KG1 (cell line): Measurements from ENCODE around the gene VPS13D.
"Not testable (repeated sequence)": the region's sequence is repeated elsewhere in the genome, so short reads cannot be mapped to it uniquely, and the experiment has no call there.

Source experiments
- DNase-seq: peaks from one replicate; lab custom pipeline; 2025; lab: John Stamatoyannopoulos, UW

The VPS13D gene

DNA sequence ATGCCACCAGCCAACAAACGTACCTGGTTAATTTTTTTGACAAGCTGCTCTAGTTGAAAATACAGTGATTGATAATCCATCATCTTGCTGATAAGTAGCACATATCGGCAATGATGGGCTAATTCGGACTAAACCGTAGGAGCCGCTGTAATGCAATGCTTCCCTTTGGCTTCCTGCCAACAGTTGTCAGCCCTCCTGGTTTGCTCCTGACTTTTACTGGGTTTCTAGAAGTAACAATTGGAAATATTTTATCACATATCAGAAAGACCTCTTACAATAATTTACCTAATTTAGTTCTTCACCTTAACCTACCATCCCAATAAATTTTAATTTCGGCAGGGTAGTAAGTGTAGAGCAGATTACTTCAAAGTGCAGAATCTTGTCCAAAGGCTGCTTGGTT lies 239.7 kb downstream of the VPS13D start:
- DNase-seq: no peak

DNA sequence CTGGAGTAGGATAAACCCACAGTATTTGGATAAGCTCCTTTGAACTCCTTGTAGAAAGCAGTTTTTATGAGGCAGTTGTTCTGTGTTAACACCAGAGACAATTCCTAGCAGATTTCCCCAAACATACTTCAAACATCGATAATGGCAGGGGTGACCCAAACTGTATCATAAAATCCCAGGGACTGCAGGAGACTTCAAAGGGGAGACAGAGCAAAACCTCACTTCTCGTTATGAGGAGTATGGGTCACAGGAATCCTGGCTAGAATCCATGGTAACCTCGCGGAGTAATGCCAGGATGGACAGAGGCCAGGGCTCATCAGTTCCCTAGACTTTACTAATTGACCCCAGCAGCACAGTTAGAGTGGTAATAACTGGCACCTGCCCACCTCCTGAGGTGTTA lies 240.2 kb downstream of the VPS13D start:
- DNase-seq: no peak

- DNase-seq: not testable (repeated sequence)
These were observed 241.1 kb downstream of the VPS13D start for GRCh38 chr1:12470916-12471315.

DNA sequence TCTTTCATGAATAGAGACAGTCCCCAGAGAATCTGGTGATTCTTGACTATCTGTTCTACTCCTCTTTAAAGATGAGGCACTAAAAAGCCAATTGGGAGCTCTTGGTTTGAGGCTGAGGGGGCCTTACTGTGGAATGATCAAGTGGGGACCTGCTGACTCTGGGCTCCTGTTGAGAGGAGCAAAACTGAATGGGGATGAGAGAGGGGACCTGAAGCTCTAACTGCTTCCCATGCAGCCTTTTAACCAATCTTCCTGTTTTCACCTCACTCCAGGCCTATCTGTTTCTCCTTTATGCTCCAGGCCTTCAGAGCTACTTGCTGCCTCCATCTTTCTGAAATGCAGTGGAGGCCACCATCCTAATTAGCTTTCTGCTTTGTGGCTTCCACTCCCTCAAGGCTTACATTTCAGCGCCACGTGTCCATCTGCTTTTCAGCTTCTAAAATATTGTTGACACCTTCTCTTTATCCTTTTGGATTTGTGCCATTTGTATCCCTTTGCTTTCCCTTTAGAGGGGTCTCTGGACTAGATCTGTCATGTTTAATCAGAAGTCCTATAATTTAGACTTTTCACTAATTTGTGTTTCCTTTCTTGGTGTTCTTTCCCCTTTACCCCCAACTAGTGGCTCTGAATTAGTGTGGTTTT lies 242.4 kb downstream of the VPS13D start:
- no peak for DNase-seq

DNA sequence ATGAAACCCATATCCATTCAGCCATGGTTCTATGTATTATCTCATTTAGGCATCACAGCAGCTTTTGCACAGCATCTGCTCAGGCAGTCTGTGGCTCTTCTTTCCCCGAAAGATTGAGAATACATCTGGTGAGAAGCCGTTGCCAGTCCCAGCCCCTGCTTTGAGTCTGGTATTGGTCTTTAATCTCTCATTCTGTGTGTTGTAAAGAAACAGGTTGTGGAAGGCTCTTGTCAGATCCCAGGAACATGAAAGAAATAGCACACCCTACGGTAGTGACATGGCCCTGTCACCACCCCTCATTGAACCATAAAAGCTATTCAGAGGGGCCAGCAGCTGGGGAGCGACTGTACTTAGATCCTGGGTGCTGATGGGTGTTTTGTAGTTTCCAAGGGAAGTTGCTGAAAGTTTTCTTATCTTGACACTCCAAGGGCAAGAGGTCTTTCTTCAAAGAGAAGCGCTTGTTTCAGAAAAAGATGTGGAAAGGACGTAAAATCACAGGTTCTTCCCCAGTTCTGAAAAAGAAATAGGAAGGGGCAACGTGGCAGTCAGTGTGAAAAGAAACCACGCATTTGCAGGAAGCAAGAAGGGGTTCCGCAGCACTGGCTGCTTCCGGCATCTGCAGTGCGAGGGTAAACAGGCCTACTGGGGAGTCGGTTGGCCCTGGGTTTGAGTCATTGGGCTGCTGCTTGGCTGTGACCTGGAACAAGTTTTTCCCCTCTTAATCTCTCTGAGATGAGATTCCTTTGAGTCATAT lies 243.1 kb downstream of the VPS13D start:
- peak; percentile 82 for DNase-seq

DNA sequence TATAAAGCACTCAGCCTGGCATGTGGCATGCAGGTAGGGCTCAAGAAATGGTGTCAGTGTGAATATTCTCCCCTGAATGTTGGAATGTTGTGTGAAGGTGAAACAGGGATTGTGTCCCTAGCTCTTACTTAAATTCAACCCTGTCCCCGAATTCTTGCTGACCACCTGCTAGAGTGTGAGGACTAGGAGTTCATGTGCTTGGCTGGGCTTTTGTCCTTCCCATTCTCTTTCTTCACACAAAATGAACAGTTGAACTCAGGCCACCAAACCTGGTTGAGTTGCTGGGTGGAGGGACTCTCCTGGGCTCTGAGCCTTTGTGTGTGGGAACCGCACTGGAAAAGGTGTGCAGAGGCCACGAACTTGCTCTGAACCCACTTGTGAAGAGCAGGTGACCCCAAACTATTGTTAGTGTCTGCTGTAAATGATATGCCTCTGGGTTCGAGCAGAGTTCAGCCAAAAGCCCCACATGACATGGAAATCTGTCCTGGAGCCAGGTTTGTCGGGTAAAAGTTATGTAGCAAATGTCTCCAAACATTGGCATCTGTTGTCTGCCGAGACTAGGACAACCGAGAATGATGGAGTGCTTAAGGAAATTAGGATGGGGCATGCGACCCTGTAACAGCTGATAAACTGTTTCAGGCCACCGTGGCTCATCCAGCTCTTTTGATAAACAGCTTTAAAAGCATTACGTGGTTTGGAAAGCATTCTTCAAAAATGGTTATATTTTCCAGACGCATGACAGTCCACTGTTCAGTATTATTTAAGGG lies 243.9 kb downstream of the VPS13D start:
- DNase-seq: no peak

- DNase-seq: no peak
These were observed 245.3 kb downstream of the VPS13D start for GRCh38 chr1:12475101-12475500.

DNA sequence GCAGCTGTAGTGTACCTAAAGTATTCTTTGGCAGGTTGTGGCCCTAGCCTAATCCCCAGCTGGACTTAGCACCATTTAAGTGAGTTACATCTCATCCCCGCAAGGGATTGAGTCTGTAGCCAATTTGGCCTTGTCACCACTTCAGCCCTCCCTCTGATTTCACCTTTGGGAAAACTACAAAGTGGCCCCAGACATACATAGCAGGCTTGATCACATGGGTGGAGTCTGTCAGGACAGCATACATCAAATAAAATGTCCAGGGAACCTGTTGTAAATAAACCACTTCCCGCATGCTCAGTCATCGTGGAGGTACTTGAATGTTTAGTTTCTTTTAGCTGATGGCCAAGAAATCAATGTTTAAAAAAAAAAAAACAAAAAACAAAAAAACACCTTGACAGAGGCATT lies 245.7 kb downstream of the VPS13D start:
- no peak for DNase-seq

DNA sequence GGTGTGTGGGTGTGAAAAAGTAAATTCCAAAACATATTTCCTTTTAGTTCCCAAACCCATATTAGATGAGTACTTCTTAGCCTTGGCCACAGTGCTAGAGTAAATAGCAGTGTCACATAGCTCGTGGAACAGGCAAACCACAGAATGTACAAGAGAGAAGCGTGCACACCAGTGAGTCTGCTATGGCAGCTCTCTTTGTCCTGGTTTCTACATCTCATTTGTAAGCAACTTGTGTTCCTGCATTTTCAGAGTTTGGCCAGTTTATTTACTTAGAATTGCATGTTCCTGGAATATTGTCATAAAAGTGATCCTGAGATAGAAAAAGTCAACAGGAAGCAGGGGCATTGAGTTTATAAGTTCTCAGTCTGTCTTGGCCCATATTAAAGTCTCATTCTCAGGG lies 246.1 kb downstream of the VPS13D start:
- DNase-seq: no peak

DNA sequence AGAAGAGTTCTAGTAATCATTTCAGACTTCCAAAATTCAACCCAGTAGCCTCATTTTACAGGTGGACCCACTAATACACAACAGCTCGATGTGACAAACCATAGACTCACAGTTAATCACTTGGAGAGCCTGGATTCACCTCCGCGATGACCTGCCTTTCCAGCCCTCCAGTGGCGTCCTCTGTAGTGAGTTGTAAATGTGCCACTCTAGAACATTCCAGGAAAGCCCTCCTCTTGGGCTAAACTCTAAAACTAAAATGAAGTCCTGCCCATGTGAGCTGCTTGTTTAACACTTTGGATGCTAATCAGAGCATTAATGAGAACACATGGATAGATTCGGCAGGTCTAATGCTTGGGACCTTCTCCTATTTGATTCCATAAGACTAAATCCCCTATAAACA lies 247.5 kb downstream of the VPS13D start:
- no peak for DNase-seq

DNA sequence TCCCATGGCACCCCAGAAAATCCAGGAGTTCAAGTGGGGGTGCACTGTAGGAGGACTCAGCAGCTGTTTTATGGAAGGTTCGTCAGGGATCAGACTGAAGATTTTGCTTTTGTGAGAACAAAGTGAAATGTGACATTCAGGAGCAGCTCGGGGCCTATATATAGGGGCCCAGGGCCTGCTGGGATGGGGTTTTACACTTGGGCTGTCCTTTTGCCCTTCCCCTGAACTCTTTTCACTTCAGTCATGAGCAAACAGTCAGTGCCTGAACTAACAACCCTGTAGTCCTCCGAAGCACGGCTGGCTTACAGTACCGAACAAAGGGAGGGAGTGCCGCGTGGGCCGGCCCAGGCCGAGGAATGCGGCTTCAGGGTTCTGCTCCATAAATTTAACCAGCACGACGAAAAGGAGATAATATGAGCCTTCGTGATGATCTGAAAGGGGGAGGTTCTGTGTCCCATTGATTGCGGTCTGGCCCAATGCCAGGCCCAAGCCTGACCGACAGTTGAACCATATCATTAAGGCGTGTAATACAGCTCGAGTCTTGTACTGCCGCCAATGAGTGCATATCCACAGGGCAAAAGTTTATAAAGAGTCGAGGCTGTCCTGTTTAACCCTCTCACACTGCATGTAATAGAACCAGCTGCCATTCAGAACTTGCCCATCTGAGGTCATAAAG lies 248.2 kb downstream of the VPS13D start:
- peak; percentile 89 for DNase-seq

- peak; percentile 89 for DNase-seq
These were observed 248.8 kb downstream of the VPS13D start for GRCh38 chr1:12478612-12478985.

- no peak for DNase-seq
These were observed 249.5 kb downstream of the VPS13D start for GRCh38 chr1:12479311-12479710.

DNA sequence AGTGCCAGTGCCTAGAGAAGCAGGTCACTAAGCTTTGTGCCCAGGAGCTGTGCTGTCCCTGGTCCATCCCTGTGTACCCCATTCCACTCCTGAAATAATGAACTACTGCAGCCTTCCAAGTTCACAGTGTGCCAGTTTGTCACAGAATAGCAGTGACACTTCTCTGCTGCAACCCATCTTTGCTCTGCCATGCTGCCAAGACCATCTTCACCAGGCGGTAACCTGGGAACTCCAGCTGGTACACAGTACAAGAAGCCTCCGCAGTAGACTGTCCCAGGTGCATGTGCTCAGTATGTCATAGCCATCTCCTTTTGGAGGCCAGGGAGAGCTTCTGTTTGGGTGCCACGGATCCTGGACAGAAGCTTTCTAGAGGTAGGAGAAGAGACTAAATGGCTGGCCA lies 250.2 kb downstream of the VPS13D start:
- no peak for DNase-seq

GRCh38 chr1:12480748-12481362 lies 251.0 kb downstream of the VPS13D start:
- peak; percentile 26 for DNase-seq

DNA sequence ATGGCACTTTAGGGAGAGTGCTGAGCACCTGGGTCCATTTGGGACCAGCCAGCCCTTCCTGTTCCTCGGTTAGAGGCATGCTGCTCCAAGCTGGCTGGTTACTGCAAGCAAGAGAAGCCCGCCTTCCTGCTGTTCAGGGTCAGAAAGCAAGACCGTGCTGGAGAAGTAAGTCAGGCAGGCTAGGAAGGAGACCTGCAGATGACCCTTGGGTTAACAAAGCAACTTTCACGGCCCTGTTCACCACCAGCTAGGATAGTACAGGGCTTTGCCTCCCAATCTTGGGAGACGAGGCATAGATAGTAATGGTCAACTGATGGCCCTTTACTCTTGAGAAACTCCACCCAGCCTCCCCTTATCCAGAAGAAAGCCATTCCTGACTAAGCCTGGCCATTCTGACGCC lies 252.1 kb downstream of the VPS13D start:
- DNase-seq: no peak

DNA sequence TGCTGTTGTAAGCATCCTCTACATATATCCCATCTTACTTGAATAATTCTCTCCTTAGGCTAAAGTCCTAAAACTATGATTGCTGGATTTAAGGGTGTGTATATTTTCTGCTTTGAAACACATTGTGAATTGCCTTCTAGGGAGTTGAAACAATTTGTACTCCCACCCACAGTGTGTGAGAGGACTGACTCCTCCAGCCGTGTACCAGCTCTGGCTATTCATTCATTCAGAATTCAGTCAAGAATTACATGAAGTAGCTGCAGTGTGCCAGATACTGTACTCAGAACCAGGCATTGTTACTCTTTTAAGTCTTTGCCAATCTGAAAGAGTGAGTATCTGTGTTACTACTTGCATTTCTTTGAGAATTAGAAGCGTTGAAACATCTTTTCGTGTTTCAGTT lies 253.2 kb downstream of the VPS13D start:
- no peak for DNase-seq

GRCh38 chr1:12485231-12486058 lies 255.6 kb downstream of the VPS13D start:
- no peak for DNase-seq

DNA sequence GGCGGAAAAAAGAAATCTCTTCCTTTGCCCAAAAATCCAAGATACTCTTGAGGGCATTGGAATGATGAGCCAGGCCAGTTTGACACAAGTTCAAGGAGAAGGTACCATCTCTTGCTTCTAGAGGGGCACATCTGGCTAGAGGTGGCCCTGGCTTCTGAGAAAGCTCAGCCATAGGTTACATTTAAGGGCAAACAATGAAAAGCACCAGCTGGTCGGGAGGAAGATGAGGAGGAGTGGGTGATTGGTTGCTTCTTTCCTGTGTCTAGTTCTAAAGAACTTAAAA lies 256.2 kb downstream of the VPS13D start:
- DNase-seq: no peak

DNA sequence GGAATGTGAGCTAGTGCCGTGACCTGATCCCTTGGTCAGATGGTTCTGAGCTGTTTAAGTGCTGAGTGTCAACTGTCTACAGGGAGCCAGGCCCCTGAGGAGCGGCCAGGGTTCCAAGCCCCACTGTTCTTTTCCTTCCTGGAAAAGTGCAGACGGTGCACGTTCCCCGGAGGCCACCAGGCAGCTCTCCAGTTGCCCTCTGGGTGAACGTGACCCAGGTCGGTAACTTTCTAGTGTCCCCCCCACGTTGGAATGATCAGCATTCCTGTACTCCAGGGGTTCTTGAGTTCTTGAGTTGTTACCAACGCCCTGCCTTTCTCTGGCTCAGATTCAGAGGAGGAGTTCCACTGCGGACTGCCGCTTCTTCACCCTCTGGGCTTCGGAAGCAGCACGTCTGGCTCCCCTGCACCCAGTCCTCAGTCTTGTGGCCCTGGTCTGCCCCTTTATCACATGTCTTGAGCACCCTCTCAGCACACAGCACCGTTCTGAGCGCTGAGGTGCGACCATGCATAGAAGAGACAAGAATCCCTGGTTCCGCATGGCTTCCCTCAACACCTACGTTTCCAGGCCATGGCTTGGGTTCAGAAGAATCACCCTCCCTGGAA lies 256.7 kb downstream of the VPS13D start:
- no peak for DNase-seq

- no peak for DNase-seq
These were observed 257.7 kb downstream of the VPS13D start for GRCh38 chr1:12487520-12487919.
